ENCODE data around the gene NOTCH2NLA. TPM values are rescaled to one million over a fixed set of nuclear protein-coding genes. Genes with fewer than 3 reads are reported as not detected.
"Not testable (repeated sequence)": the region's sequence is repeated elsewhere in the genome, so short reads cannot be mapped to it uniquely, and the experiment has no call there.

The NOTCH2NLA gene
- total RNA-seq, 1 experiment from 2014 or later = 30.0 TPM

GRCh38 chr1:146270129-146270528, 41.3 kb upstream of the NOTCH2NLA start:
- H3K4me3 ChIP-seq (ENCODE audit: low read depth in 2 of 2, low read length in 2 of 2); BruUV-seq (replicated peaks); H3K27me3 ChIP-seq (ENCODE audit: control insufficient read depth, insufficient read depth, low read length); CTCF ChIA-PET; ATAC-seq; H3K4me1 ChIP-seq (ENCODE audit: control insufficient read depth, insufficient read depth, low read length); H3K36me3 ChIP-seq (ENCODE audit: control insufficient read depth, insufficient read depth, low read length); POLR2A ChIA-PET; H3K27ac ChIP-seq (ENCODE audit: low read length); H3K9me3 ChIP-seq (ENCODE audit: control insufficient read depth, insufficient read depth, low read depth, low read length); intact Hi-C loops (cut with micrococcal nuclease; ENCODE audit: unreplicated experiment); DNase-seq (ENCODE audit: low read depth, low spot score); in situ Hi-C loops (cut with HindIII; ENCODE audit: low pct_unique_long_range_greater_than_20kb, low sequenced_read_pairs): not testable (repeated sequence)

GRCh38 chr1:146266179-146266748, 37.4 kb upstream of the NOTCH2NLA start:
- BruUV-seq (replicated peaks); H3K4me3 ChIP-seq (ENCODE audit: low read depth in 2 of 2, low read length in 2 of 2); ATAC-seq; DNase-seq (ENCODE audit: low read depth, low spot score); POLR2A ChIA-PET; CTCF ChIA-PET; H3K36me3 ChIP-seq (ENCODE audit: control insufficient read depth, insufficient read depth, low read length); in situ Hi-C loops (cut with HindIII; ENCODE audit: low pct_unique_long_range_greater_than_20kb, low sequenced_read_pairs); H3K27ac ChIP-seq (ENCODE audit: low read length); intact Hi-C loops (cut with micrococcal nuclease; ENCODE audit: unreplicated experiment); H3K4me1 ChIP-seq (ENCODE audit: control insufficient read depth, insufficient read depth, low read length); H3K9me3 ChIP-seq (ENCODE audit: control insufficient read depth, insufficient read depth, low read depth, low read length); H3K27me3 ChIP-seq (ENCODE audit: control insufficient read depth, insufficient read depth, low read length): not testable (repeated sequence)

DNA sequence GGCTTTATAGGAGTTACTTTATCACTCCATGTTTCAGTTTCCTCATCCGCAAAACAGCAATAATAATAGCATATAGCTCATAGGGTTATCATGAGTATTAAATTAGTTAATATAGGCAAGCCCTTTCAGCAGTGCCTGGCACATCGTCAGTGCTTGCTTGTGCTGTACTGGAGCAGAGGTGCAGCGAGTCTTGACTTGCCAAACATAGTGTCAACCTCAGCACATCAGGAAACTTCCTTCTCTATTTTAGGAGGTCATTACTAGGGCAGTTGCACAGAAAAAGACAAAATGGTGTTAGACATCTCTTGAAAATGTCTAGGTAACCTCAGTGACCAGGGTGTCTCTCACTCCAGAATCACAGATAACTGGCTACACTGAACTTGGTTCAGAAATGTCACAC, 35.9 kb upstream of the NOTCH2NLA start:
- BruUV-seq (replicated peaks); H3K36me3 ChIP-seq (ENCODE audit: control insufficient read depth, insufficient read depth, low read length); CTCF ChIA-PET; H3K4me3 ChIP-seq (ENCODE audit: low read depth in 2 of 2, low read length in 2 of 2); in situ Hi-C loops (cut with HindIII; ENCODE audit: low pct_unique_long_range_greater_than_20kb, low sequenced_read_pairs); intact Hi-C loops (cut with micrococcal nuclease; ENCODE audit: unreplicated experiment); POLR2A ChIA-PET; DNase-seq (ENCODE audit: low read depth, low spot score); H3K9me3 ChIP-seq (ENCODE audit: control insufficient read depth, insufficient read depth, low read depth, low read length); H3K4me1 ChIP-seq (ENCODE audit: control insufficient read depth, insufficient read depth, low read length); ATAC-seq; H3K27ac ChIP-seq (ENCODE audit: low read length); H3K27me3 ChIP-seq (ENCODE audit: control insufficient read depth, insufficient read depth, low read length): not testable (repeated sequence)

DNA sequence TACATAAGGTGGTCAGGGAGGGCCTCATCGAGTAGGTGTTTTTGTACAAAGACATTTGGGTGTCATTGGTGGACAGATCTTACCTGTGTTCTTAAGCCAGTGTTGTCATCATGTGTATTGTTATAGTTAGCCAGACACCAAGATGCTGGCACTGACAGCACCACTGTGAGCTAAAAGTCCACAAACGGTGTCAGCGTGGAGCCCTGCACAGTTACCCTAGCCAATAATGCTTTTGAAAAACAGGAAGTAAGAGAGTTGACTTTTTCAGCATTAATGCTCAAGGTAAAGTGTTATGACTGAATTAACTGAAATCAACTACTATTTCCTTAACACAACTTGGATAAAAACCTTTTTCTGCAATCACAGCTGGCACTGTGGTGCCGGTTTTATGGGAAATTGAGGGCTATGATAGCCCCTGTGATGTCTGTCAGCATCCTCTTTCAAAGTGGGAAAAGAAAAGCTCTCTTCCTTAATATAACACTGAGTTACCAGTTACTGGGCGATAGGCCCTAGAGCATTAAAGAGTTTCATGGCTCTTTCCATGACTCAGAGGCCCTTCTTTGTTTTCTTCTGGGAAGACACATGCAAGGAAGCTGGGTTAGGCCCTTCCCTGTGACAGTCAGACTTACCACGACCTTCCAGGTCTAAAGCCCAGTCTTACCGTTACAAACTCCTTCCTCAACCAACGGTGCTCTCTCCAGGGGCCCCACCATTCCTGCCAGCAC, 31.3 kb upstream of the NOTCH2NLA start:
- H3K4me3 ChIP-seq (ENCODE audit: low read depth in 2 of 2, low read length in 2 of 2); intact Hi-C loops (cut with micrococcal nuclease; ENCODE audit: unreplicated experiment); ATAC-seq; H3K27ac ChIP-seq (ENCODE audit: low read length); H3K36me3 ChIP-seq (ENCODE audit: control insufficient read depth, insufficient read depth, low read length); H3K27me3 ChIP-seq (ENCODE audit: control insufficient read depth, insufficient read depth, low read length); in situ Hi-C loops (cut with HindIII; ENCODE audit: low pct_unique_long_range_greater_than_20kb, low sequenced_read_pairs); BruUV-seq (replicated peaks); POLR2A ChIA-PET; DNase-seq (ENCODE audit: low read depth, low spot score); H3K4me1 ChIP-seq (ENCODE audit: control insufficient read depth, insufficient read depth, low read length); H3K9me3 ChIP-seq (ENCODE audit: control insufficient read depth, insufficient read depth, low read depth, low read length); CTCF ChIA-PET: not testable (repeated sequence)

DNA sequence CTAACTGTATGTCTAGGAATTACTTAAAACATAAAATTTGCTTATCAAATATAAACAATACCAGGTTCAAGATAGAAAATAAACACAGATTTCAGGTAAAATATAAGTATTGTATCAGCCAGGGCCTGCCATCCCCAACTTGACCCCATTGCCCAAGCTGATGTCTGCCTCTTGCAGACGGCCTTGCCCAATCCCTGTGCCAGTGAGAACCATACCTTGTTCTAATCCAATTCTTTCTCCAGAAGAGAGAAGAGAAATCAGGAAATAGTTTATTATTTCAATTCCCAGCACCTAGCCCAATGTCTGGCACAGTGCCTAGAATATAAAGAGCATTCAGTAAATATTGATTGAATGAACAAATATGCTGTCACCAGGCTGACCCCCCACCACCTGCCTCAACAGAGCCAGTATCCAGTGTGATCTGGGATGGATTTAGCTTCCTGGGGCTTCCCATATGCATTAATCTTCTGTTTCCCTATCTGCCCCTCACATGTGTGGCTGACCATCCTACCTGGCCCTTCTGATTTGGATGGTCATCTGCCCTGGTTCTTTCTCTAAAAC, 29.3 kb upstream of the NOTCH2NLA start:
- H3K4me1 ChIP-seq (ENCODE audit: control insufficient read depth, insufficient read depth, low read length); ATAC-seq; intact Hi-C loops (cut with micrococcal nuclease; ENCODE audit: unreplicated experiment); POLR2A ChIA-PET; DNase-seq (ENCODE audit: low read depth, low spot score); BruUV-seq (replicated peaks); H3K27ac ChIP-seq (ENCODE audit: low read length); H3K4me3 ChIP-seq (ENCODE audit: low read depth in 2 of 2, low read length in 2 of 2); H3K36me3 ChIP-seq (ENCODE audit: control insufficient read depth, insufficient read depth, low read length); H3K27me3 ChIP-seq (ENCODE audit: control insufficient read depth, insufficient read depth, low read length); CTCF ChIA-PET; in situ Hi-C loops (cut with HindIII; ENCODE audit: low pct_unique_long_range_greater_than_20kb, low sequenced_read_pairs); H3K9me3 ChIP-seq (ENCODE audit: control insufficient read depth, insufficient read depth, low read depth, low read length): not testable (repeated sequence)

DNA sequence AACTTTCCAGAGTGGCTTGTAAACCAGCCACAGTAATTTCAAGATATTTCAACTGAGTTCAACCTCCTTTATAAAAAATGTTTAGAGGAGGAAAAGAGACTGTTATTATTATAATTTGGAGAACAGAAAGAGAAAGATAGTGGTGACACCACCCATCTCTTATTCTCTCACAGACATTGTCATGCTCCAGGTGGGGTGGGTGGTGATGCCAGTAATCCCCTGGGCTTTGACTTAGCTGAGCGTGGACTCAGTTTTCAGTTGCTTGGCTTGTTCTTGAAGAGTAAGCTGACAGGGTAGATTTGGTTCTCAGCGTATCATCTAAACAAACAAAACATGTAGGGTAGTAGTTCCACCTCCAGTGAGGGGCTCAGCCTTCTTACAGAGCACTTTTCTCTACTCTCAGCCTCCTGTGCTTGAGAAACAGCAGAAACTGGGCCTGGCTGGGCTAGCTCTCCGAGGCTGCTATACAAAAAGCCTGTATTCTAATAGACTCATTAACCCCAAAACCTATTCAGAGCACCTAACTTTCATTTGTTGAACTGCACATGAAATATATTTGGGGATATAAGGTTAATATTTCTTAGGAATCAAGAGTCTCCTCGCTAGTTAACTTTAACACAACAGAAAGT, 25.9 kb upstream of the NOTCH2NLA start:
- H3K27ac ChIP-seq (ENCODE audit: low read length); CTCF ChIA-PET; DNase-seq (ENCODE audit: low read depth, low spot score); intact Hi-C loops (cut with micrococcal nuclease; ENCODE audit: unreplicated experiment); H3K4me1 ChIP-seq (ENCODE audit: control insufficient read depth, insufficient read depth, low read length); H3K36me3 ChIP-seq (ENCODE audit: control insufficient read depth, insufficient read depth, low read length); H3K27me3 ChIP-seq (ENCODE audit: control insufficient read depth, insufficient read depth, low read length); BruUV-seq (replicated peaks); in situ Hi-C loops (cut with HindIII; ENCODE audit: low pct_unique_long_range_greater_than_20kb, low sequenced_read_pairs); POLR2A ChIA-PET; H3K4me3 ChIP-seq (ENCODE audit: low read depth in 2 of 2, low read length in 2 of 2); ATAC-seq; H3K9me3 ChIP-seq (ENCODE audit: control insufficient read depth, insufficient read depth, low read depth, low read length): not testable (repeated sequence)

DNA sequence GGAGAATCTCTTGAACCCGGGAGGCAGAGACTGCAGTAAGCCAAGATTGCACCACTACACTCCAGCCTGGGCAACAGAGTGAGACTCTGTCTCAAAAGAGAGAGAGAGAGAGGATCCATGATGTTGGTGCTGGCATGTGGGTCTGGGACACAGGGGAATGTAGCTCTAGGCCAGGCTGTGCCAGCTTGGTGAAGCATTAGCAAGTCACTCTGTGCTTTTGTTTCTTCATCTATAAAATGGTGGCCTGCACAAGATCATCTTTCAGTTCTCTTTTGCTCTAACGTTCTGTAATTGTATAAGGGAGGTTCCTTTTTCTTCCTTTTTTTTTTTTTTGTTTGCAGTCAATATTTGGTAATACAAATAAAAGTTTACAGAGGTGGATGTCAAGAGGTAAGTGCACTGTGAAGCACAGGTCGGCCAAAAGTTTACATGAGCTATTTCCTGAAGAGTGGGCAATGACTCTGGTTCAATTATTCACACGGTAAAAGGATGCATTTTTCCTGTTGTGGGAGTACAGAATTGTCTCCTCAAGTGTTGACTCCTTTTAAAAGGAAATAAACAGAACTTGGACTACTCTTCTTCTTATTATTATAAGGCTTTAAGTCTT, 24.5 kb upstream of the NOTCH2NLA start:
- in situ Hi-C loops (cut with HindIII; ENCODE audit: low pct_unique_long_range_greater_than_20kb, low sequenced_read_pairs); H3K9me3 ChIP-seq (ENCODE audit: control insufficient read depth, insufficient read depth, low read depth, low read length); intact Hi-C loops (cut with micrococcal nuclease; ENCODE audit: unreplicated experiment); BruUV-seq (replicated peaks); H3K36me3 ChIP-seq (ENCODE audit: control insufficient read depth, insufficient read depth, low read length); H3K4me1 ChIP-seq (ENCODE audit: control insufficient read depth, insufficient read depth, low read length); POLR2A ChIA-PET; H3K4me3 ChIP-seq (ENCODE audit: low read depth in 2 of 2, low read length in 2 of 2); DNase-seq (ENCODE audit: low read depth, low spot score); H3K27me3 ChIP-seq (ENCODE audit: control insufficient read depth, insufficient read depth, low read length); ATAC-seq; CTCF ChIA-PET; H3K27ac ChIP-seq (ENCODE audit: low read length): not testable (repeated sequence)

Measured in Panc1 (cell line).